HG02970 (cell line): Measurements from ENCODE around the gene SKIC8.
A peak's percentile ranks its signal among the peaks of the same experiment; 100 is the strongest.
"Not testable (repeated sequence)": the region's sequence is repeated elsewhere in the genome, so short reads cannot be mapped to it uniquely, and the experiment has no call there.

Source experiments
- ATAC-seq: cut with Tn5 transposase; IDR thresholded peaks from one replicate; pipeline ENCODE4 v1.9.1; 2021; ENCODE audit warnings: mild to moderate bottlenecking, moderate library complexity, moderate number of reproducible peaks; ENCODE audit not compliant: unreplicated experiment, low FRiP score

The SKIC8 gene

GRCh38 chr15:78263351-78263781, 36.0 kb downstream of the SKIC8 start:
- no peak for ATAC-seq

GRCh38 chr15:78261062-78261461, 38.3 kb downstream of the SKIC8 start:
- no peak for ATAC-seq

- ATAC-seq = no peak
Measured at GRCh38 chr15:78260489-78260888, 38.9 kb downstream of the SKIC8 start.

- no peak for ATAC-seq
Measured at GRCh38 chr15:78259232-78259631, 40.2 kb downstream of the SKIC8 start.

GRCh38 chr15:78257681-78258080, 41.7 kb downstream of the SKIC8 start:
- no peak for ATAC-seq

GRCh38 chr15:78256044-78256437, 43.4 kb downstream of the SKIC8 start:
- ATAC-seq = no peak

- no peak for ATAC-seq
Measured at GRCh38 chr15:78255421-78256043, 43.9 kb downstream of the SKIC8 start.

- no peak for ATAC-seq
Measured at GRCh38 chr15:78251136-78251535, 48.3 kb downstream of the SKIC8 start.

GRCh38 chr15:78249131-78249530, 50.3 kb downstream of the SKIC8 start:
- ATAC-seq = no peak

- no peak for ATAC-seq
Measured at GRCh38 chr15:78247911-78248310, 51.5 kb downstream of the SKIC8 start.

- ATAC-seq = not testable (repeated sequence)
Measured at GRCh38 chr15:78245976-78246620, 53.3 kb downstream of the SKIC8 start.

- ATAC-seq = not testable (repeated sequence)
Measured at GRCh38 chr15:78245392-78245791, 54.0 kb downstream of the SKIC8 start.

GRCh38 chr15:78244893-78245292, 54.5 kb downstream of the SKIC8 start:
- ATAC-seq = no peak

GRCh38 chr15:78244101-78244500, 55.3 kb downstream of the SKIC8 start:
- no peak for ATAC-seq

GRCh38 chr15:78243491-78243941, 55.9 kb downstream of the SKIC8 start:
- ATAC-seq = no peak

GRCh38 chr15:78243058-78243457, 56.4 kb downstream of the SKIC8 start:
- ATAC-seq = no peak

- ATAC-seq = no peak
Measured at GRCh38 chr15:78242128-78242527, 57.3 kb downstream of the SKIC8 start.

GRCh38 chr15:78241017-78241416, 58.4 kb downstream of the SKIC8 start:
- peak; percentile 49 for ATAC-seq

- ATAC-seq = no peak
Measured at GRCh38 chr15:78239811-78240210, 59.6 kb downstream of the SKIC8 start.

GRCh38 chr15:78237146-78237545, 62.3 kb downstream of the SKIC8 start:
- no peak for ATAC-seq

GRCh38 chr15:78236491-78236890, 62.9 kb downstream of the SKIC8 start:
- ATAC-seq = no peak

GRCh38 chr15:78234515-78235040, 64.8 kb downstream of the SKIC8 start, which contains the start of gene ACSBG1:
ACSBG1 (minus strand) TSS chr15:78234565; CDS start chr15:78234501, 64 bp downstream.
- no peak for ATAC-seq
